VCaP (cell line): ENCODE results near the gene PDCD1LG2.

Experiments
- H3K27ac ChIP-seq: fragments of 450-650 bp; 2 replicates; pipeline ENCODE4 v1.5.1; 2017
- CTCF ChIP-seq: fragments of 450-650 bp; conservative IDR thresholded peaks from 2 replicates; pipeline ENCODE4 v1.5.1; 2017; ENCODE audit warnings: mild to moderate bottlenecking, moderate library complexity

Gene PDCD1LG2

GRCh38 chr9:5566054-5566618 is 55.8 kb downstream of the PDCD1LG2 start:
- H3K27ac ChIP-seq, result no peak overlapping the region
- TF ChIP-seq CTCF, result no peak

- TF ChIP-seq CTCF, result no peak
- H3K27ac ChIP-seq, result no peak overlapping the region
These were observed 58.5 kb downstream of the PDCD1LG2 start for GRCh38 chr9:5568868-5569267.

- H3K27ac ChIP-seq, result no peak overlapping the region
- TF ChIP-seq CTCF, result no peak
These were observed 59.1 kb downstream of the PDCD1LG2 start for GRCh38 chr9:5569409-5569808.

GRCh38 chr9:5569891-5570290 is 59.6 kb downstream of the PDCD1LG2 start:
- H3K27ac ChIP-seq, result no peak overlapping the region
- TF ChIP-seq CTCF, result no peak

GRCh38 chr9:5571629-5572232 is 61.4 kb downstream of the PDCD1LG2 start:
- no peak for TF ChIP-seq CTCF
- no peak overlapping the region for H3K27ac ChIP-seq

- TF ChIP-seq CTCF, result no peak
These were observed 63.8 kb downstream of the PDCD1LG2 start for GRCh38 chr9:5574097-5574496.

GRCh38 chr9:5575000-5575399 is 64.7 kb downstream of the PDCD1LG2 start:
- no peak overlapping the region for H3K27ac ChIP-seq
- no peak for TF ChIP-seq CTCF

More at GRCh38 chr9:5574097-5574496, 63.8 kb downstream of the PDCD1LG2 start:
- no peak overlapping the region for H3K27ac ChIP-seq
